TTC549 (cell line): ENCODE data around the gene ENTPD5.
A peak's percentile ranks its signal among the peaks of the same experiment; 100 is the strongest.
"Not testable (repeated sequence)": the region's sequence is repeated elsewhere in the genome, so short reads cannot be mapped to it uniquely, and the experiment has no call there.

ENCODE experiments used
- FAIRE-seq: peaks from 2 replicates; lab custom pipeline; 2012; peaks lifted over from hg19 to GRCh38; lab: Jason Lieb, UNC

The ENTPD5 gene

DNA sequence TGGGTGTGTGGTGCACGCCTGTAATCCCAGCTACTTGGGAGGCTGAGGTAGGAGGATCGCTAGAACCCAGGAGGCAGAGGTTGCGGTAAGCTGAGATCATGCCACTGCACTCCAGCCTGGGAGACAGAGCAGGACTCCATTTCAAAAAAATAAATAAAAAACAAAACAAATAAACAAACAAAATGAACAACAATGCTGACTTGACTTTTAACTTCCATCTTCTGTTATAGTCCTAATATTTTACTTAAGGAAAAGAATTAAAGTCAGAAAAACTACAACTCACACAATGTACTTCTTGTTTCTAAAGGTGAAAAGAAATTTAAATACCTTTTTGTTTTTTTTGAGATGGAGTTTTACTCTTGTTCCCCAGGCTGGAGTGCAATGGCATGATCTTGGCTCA lies 13.4 kb downstream of the ENTPD5 start:
- FAIRE-seq: not testable (repeated sequence)

GRCh38 chr14:73998726-73999125 lies 20.4 kb downstream of the ENTPD5 start:
- FAIRE-seq: no peak

DNA sequence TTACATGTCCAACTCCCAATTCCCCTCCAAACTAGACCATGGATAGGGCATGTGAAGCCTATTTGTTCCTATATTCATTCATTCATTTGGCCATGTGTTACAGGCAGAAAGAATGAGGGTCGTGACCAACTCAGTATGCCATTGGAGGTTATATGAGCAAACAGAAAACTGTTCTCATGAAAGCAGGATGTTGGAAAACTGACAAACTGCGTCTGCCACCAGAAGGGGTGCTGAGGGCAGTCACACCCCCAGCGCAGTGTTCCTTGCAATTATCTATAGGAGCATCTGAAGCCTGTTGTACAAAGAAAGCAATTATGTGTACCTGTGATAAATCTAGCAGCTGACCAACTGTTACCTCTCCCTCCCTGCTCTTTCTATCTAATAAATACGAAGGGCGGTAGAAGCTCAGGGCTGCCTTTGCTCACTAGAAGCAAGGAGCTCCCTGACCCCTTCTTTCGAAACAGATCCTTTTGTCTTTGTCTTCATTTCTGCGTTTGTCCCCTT lies 21.1 kb downstream of the ENTPD5 start:
- no peak for FAIRE-seq

- no peak for FAIRE-seq
Measured at GRCh38 chr14:73997108-73997943, 21.8 kb downstream of the ENTPD5 start.

GRCh38 chr14:73996731-73997107 lies 22.4 kb downstream of the ENTPD5 start:
- FAIRE-seq: no peak

DNA sequence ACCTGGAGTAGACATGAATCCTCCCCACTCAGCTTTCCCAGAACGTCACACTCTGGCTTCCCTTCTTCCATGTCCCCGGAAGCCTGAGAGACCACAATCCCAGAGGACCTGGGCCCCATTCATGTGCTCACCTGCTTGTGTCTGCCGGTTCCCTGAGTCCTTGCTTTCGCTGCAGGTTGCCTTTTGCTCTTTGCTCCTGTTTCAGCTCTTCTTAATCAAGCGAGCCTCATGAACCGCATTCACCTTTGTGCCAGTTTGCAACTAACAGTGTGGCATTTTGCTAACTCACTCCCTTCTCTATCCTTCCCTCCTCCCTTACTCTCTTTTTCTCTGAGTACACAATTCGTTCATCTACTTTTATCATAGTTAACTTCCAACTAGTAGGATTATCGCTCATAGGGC lies 23.1 kb downstream of the ENTPD5 start:
- no peak for FAIRE-seq

GRCh38 chr14:73994926-73995325 lies 24.2 kb downstream of the ENTPD5 start:
- FAIRE-seq: not testable (repeated sequence)

- FAIRE-seq: no peak
Measured at GRCh38 chr14:73991092-73991491, 28.0 kb downstream of the ENTPD5 start.

GRCh38 chr14:73988656-73989055 lies 30.4 kb downstream of the ENTPD5 start:
- not testable (repeated sequence) for FAIRE-seq

DNA sequence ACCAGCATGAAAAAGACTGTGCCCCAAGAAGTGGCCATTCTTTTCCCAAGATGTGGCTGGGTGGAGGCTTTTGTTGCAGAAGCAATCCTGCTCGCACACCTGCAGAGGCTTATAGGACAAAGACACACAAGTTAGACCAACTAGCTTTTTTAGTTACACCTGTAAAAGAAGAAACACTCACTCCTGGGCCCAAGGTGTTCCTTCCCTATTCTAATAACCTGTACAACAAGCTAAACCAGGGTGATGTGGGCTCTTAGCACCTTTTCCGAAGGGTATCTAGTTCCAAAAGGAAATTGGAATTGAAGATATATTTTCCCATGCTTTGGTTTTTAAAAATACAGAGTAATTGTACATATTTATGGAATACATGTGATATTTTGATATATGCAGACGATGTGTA lies 31.0 kb downstream of the ENTPD5 start:
- FAIRE-seq: no peak

- FAIRE-seq: no peak
Measured at GRCh38 chr14:73977896-73978295, 41.2 kb downstream of the ENTPD5 start.

- no peak for FAIRE-seq
Measured at GRCh38 chr14:73976125-73976524, 43.0 kb downstream of the ENTPD5 start.

DNA sequence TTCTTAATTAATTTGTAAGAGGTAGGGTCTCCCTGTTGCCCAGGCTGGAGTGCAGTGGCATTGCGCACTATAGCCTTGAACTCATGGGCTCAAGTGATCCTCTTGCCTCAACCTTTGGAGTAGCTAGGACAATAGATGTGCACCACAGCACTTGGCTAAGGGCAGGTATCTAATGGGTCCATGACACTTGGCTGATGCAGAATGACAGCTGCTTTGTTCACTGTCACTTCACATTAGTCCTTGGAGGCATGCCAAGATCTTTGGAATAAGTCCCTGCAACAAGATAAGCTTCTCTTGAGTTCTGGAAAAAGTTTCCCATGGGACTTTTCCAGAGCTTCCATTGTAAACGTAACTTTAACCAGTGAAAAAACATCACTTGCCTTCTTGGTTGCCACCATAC lies 45.6 kb downstream of the ENTPD5 start:
- no peak for FAIRE-seq

DNA sequence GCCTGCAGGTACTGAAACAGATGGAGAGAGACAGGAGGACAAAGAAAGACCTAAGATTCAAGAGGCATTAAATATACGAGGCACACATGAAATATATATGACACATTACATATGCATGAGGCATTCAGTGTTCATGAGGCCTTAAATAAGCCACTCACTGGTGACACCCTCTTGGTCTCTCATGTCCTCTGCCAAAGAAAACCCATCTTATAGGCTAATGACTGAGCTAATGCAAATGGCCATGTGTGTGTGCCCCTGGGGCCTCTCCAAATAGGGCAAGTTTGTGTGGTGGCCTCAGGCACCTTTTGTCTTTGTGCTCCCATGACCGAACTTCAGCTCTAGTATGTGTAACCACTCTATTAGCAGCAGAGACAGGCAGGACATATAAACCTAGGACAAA lies 50.2 kb downstream of the ENTPD5 start:
- FAIRE-seq: no peak

GRCh38 chr14:73965216-73965615 lies 53.9 kb downstream of the ENTPD5 start:
- no peak for FAIRE-seq

DNA sequence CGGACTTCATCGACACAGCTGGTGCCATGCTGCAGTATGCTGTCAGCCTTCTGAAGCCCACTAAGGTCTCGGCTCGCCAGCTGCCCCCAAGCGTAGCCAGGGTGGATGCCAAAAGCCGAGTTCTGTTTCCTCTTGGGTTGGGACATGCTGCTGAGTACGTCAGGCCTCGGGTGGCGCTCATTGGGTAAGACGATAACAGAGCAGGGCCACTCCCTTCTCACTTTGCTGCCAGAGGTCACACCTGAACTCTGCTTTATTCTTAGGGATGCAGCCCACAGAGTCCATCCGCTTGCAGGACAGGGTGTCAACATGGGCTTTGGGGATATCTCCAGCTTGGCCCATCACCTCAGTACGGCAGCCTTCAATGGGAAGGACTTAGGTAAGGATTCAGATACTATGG lies 57.9 kb downstream of the ENTPD5 start:
- no peak for FAIRE-seq

GRCh38 chr14:73958591-73958990 lies 60.5 kb downstream of the ENTPD5 start:
- no peak for FAIRE-seq

GRCh38 chr14:73955674-73956073 lies 63.4 kb downstream of the ENTPD5 start:
- FAIRE-seq: no peak

GRCh38 chr14:73953731-73954130 lies 65.4 kb downstream of the ENTPD5 start:
- no peak for FAIRE-seq

DNA sequence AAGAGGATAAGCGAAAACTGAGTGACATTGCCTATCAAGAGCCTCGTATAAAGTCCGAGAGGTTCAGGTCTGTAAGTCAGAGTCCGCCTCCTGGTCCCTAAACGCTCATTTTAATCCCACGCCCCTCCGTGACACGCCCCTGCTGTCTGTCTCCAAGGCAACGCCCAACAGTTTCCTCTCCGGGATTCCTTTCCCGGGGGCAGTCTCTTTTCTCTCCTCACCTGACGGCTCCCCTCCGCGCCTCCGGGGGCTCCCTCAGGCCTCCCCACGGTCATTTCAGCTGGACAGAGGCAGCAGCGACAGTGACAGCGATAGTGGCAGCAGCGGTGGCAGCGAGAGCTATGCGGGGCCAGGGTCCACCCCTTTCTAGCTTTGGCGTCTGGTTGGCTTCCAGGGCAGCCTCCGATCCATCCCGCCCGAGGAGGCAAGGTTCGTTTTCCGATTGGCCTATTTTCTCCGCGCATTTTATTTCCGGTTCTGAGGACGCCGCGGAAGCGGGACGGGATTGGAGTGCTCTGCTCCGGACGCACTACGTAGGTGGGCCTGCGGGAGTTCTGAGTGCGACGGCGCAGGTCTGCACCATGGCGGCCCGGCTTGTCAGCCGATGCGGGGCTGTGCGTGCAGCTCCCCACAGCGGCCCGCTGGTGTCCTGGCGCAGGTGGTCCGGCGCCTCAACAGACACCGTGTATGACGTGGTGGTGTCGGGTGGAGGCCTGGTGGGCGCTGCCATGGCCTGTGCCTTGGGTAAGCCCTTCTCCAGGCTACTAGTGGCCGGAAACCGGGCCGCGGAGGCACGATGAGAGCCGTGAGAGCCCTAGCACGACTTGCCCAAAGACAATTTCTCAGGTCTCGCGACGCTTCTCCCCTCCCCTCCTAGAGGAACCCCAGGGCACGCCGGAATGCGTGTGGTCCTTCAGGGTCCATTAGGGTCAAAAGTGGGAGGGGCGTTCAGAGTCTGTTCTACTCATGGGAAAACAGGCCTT lies 69.0 kb downstream of the ENTPD5 start, which contains the start of the genes COQ6 and FAM161B:
Gene COQ6 (plus strand): TSS at position 551 of the 983 bp plus-strand sequence. CDS start 31 bp downstream, at position 582.
Gene FAM161B (minus strand): TSS at position 343 of the 983 bp plus-strand sequence. CDS start 68 bp downstream, at position 275.
- peak; percentile 80 for FAIRE-seq

- FAIRE-seq: no peak
Measured at GRCh38 chr14:73945159-73945670, 73.9 kb downstream of the ENTPD5 start.

GRCh38 chr14:73944432-73945158 lies 74.5 kb downstream of the ENTPD5 start:
- no peak for FAIRE-seq
